NOMO-1 (cell line): ENCODE results near the gene SUMF1.

Experiments used
- DNase-seq, 2 experiments: peaks; one replicate each; lab custom pipeline; 2025; ENCODE audit not compliant: unreplicated experiment in 2 of 2; lab: John Stamatoyannopoulos, UW

SUMF1 gene

DNA sequence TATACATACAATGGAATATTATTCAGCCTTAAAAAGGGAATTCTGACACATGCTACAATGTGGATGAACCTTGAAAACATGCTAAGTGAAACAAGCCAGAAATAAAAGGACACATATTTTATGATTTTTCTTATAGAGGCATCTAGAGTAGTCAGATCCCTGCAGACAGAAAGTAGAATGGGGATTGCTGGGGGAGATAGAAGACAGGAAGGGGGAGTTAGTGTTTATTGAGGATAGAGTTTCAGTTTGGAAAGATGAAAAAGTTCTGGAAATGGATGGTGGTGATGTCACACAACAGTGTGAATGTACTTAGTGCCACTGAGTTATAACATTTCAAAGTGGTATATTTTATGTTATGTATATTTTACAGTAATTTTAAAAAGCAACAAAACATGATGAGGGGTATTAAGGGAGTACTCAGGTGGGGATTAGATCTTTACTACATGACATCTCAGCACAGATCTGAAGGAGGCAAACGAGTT, 30.8 kb upstream of the SUMF1 start:
- no peak for DNase-seq

DNA sequence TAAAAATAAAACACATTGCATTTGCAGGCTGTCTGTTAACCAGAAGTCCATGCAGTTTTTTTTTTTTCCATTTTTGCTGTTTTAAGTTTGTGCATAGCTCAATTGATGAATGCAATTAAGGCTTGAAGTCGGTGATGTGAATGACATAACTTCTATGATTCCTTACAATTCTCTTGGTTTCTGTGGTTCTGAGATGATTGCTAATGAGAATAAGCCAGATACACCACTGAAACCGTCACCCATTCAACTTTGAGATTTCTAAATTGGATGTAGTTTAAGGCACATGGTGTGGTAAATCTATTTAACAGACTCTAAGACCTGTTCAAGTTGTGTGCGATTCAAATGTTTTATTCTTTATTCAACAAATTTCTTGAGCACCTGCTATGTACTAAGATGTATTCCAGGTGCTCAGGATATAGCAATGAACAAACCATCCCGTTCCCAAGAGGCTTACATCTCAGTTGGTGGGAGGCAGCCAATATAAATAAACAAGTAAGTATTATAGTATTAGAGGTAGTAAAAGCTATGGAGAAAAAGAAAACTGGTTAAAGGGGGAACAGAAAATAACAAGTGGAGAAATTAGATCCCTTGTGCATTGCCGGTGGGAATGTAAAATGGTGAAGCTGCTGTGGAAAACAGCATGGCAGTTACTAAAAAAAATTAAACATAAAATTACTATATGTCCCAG, 30.1 kb upstream of the SUMF1 start:
- DNase-seq, result no peak

DNA sequence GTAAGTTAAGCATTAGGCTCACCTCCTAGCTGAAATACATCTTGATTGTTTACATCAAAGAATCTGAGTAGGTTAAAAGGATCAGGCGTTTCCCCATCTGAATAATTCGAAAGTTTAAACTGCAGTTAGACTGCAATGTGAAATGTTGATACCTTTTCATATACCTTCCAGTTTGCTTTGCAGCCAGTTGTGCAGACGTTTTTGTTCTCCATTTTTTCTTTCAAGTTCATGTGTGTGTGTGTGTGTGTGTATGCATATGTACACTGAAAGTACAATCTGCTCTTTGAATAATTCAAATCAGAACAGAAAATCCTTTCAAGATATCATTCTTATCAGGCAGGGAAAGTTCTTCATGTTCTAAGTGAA, 29.0 kb upstream of the SUMF1 start:
- DNase-seq, result no peak

DNA sequence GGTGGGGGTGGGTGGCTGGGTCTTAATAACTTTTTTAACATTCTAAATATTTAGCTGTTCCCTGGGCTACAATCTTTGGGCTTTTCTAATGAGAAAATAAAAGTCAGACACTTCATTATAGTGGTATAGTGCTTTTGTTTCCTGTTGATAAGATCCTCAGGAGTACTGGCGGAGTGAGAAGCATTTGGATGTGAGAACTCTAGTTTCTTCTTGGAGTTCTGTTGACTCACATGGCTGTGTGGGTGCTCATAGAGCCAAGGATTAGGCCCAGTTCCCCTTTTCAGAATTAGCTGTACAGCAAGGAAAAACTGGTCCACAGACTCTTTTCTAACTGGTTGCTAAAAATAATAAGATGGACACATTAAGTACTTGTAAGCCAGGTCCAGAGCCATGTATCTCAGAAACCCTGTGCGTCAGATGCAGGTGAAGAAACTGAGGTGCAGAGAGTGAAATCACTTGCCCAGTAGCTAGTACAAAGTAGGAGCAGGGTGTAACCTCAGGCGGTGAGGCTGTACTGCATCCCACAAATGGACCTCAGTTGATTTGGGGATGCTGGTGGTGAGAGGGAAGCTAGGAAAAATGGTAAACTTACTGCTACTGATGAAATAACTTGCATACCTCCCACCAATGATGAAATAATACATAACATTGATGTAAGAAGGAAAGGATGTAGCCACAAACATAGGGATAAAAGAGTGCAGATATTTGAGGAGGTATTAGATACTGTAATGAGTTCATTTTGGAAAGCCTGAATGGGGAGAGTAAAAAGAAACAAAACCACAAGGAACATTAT, 28.4 kb upstream of the SUMF1 start:
- no peak for DNase-seq

DNA sequence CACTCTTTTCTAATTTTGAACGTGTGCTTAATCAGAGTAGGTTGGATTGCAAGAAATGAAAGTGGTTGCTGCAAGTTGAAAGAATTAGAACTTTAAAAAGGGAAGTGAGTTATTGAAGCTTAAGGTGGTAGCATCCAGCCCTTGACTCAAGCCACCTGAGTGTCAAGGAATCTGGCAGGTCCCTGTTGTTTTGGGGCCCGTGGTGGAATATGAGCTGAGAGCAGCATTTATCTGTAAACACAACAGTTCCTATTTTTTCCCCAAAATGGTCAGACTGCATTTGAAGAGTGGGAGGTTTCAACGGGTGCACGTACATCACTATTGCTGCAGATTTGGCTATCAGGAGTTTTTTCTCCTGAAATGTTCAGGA, 27.8 kb upstream of the SUMF1 start:
- DNase-seq, result peak; percentile 43 to 63

DNA sequence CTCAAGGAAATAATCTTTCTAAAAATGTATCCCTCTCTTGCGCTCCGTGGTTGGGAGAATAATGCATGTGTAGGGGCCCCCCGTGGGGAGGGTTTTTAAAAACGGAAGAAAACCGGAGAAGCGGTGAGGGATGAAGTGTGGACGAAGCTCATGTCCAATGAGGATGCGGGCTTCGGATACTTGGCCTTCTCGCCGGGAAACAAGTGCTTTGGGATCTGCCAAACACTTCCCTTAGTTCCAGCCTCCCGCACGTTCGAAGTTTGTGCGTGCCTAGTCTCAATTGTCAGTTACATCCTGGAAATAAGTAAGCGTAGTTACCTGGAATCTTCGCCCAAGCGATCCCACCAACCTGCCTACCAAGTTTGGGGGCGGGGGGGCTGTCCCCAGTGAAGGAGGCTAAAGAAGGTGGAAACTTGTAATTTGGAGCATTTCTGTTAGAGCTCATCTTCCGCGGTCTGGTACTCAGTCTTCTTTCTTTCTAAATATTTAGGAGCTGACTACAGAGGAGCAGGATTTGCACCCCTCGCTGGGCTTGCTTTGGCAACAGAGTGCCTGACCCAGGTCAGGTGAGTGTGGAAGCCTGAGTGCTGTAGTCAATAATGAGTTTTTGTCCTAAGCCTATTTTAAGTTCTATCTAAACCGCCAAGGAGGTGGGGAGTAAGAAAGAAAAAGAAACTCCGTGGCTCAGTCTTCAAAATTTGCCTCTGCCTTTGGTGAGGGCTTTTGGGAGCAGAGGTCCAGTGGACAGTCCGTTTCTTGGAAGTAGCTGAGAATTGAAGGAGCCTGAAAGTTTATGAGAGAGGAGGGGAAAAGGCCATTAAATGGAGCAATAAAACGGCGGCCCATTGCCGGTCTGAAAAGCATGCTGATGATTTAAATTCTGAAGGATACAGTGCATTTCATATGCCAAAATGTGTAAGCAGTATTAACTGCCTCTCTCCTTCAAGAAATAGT, 27.1 kb upstream of the SUMF1 start:
- DNase-seq, result peak in 1 of 2 experiments; percentile 15

DNA sequence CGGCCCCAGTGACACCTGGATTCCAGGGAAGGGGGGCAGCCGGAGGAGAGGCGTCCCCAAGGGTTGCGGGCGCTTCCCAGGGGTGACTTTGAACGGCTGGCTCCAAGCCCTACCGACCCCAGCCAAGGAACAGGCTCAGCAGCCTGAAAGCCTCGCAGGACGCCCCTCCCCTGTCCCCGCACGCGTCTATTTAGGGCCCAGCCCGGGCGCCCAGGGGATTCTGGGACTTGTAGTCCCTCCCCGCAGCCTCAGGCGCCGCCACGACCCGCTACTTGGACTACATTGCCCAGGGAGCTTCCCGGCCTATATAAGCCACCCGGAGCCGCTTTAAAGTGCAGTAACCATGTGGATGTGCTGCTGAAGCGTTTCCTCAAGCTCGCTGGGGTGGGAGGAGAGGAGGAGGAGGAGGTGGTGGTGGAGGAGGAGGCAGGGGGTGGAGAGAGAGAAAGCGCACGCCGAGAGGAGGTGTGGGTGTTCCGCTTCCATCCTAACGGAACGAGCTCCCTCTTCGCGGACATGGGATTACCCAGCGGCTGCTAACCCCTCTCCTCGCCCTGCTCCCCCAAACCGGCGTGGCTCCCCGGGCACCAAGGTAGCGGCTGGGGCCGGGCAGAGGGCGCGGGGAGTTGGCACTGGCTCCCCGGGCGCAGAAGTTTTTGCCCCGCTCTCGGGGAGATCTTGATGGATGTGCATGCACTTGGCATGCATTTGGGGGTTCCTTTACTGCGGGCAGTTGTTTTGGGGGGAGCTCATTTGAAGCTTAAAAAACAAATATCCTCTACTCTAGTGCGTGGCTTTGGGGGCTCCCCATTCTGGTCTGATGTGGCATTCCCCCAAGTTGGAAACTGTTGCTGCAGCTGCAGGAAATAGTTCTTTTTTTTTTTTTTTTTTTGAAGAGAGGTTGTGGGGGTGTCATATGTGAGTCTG, 26.2 kb upstream of the SUMF1 start, which contains the start of gene ITPR1:
Gene ITPR1, plus strand, starts transcription at position 335 of the 927 bp plus-strand sequence. CDS start 23,144 bp downstream, outside the sequence.
- peak; percentile 99 for DNase-seq

DNA sequence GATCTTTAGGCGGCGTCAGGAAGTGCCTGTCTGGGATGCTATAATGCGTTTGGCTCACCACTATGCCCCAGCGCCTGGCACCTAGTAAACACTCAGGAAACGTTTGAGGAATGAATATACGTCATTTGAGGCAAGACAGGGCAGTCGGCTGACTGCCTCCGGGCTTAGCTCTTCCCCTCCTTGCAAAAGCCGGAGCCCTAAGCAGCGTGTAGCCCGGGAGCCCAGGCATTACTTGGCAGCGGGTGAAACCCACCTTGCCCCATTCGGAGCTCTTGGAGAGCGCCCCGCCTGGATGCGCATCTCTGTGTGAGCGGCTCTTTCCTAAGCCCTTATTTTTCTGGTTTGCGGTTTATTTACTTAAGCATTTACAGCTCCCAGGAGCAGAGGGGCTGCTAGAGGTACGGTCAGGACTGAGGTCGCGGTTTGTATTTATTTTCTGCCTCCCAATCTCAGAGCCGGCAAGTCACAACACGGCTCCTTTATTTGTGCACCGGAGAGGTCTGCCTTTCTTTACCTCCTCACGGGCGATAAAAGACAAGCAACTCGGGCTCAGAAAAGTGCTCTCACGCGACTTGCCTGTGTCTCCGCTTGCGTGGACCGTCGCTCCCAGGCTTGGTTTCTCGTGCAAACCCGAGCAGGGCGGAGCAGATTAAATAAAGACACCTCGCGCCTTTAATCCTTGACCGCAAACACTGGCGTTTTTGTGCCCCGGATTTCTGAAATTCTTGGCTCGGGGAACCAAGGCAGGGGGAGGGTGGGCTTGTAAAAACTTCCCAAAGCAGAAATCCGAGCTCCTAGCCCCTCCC, 25.3 kb upstream of the SUMF1 start:
- DNase-seq, result peak; percentile 43 to 45

DNA sequence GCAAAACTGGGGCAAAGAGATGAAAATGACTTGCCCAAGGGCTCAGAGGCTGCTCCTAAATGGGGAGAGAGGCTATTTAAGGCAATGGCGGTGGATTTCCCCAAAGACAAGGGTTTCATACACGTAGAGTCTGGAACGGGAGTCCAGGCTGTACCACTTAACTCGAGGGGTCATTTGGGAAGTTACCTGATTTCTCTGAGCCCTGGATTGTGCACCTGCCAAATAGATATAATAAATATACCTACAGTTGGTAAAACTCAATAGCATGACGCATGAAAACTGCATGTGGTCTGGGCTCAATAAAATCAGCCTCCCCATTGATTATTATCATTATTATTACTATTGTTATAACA, 24.8 kb upstream of the SUMF1 start:
- no peak for DNase-seq

DNA sequence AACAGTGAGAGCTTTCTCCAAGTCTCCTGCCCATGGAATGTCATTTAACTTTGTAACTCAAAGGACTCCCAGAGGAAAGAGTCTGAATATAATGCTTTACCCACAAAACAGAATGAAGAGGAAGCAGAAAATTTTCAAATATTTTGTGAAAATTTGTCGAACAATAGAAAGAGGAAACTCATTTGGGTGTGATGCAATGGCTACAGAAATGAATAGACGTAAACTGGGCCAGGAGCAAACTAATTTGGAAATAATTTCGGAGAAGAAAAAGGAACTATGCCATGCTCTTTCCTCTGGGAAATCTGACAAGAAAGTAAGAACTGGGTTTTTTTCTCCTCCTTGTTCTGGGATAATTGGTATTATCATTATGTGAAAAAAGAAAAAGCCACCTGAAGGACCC, 11.2 kb upstream of the SUMF1 start:
- DNase-seq, result peak; percentile 80 to 91

DNA sequence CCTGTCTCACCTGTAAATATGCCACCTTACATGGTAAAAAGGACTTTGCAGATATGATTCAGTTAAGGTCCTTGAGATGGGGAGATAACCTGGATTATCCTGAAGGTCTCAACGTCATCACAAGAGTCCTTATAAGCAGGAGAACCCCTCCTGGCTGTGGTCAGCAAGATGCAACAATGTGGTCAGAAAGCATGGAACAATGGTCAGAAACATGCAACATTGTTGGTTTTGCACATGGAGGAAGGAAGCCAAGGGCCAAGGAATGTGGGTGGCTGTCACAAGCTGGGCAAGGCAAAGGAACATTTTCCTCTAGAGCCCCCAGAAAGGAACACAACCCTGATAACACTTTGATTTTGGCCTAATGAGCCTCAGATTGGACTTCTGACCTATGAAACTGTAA, 9.4 kb upstream of the SUMF1 start:
- no peak for DNase-seq

DNA sequence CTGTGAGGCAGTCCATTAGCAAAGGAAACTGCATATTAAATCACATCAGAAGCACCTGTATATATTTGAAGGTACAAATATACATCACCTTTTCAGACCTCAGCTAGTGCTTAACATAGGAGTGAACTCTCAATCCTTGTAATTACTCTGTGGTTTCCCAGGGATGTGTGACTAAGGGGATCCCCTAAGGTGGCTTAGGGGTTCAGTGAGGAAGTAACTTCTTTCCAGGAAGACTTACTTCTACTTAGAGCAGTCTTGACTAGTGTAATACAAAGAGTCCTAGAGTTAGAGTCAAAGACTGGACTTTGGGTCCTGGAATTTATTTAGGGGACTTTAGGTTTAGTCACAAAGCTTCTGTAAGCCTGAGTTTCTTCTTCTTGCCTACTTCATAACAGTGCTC, 8.7 kb upstream of the SUMF1 start:
- peak in 1 of 2 experiments; percentile 49 for DNase-seq

DNA sequence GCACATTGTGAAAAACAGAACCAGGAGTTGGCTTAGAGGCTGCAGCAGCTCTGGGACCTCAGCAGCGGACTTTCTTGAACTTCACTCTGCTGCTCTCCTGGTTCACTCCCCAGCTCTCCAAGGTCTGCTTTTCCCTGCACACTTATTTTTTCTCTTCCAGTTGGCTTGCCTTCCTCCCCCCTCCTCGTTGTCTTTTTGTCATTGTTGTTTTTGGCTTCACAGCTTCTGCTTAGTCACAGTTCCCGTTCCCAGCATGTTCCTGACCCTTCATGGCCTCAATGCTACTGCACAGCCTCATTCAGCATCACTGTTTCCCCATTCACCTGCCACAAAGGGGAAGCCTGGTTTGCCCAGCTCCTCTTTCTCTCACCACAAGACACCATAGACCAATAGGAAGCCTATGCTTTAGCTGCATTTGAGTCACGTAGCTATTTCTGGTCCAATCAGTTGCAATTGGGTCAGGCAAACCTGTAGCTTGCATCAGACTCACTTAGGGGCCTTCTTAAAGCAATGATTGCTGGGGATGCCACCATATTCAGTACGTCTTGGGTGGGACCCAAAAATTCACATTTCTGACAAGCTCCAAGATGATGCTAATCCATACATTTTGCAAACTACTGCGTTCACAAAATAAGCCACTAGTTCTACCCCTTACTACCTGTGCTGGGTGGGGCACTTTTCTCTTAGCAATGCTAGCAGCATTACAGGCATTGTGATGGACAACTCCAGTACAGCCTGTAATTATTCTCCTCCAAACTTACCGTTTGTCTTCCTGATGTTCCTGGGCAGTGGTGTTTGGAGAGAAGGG, 7.8 kb upstream of the SUMF1 start:
- peak; percentile 96 to 100 for DNase-seq

DNA sequence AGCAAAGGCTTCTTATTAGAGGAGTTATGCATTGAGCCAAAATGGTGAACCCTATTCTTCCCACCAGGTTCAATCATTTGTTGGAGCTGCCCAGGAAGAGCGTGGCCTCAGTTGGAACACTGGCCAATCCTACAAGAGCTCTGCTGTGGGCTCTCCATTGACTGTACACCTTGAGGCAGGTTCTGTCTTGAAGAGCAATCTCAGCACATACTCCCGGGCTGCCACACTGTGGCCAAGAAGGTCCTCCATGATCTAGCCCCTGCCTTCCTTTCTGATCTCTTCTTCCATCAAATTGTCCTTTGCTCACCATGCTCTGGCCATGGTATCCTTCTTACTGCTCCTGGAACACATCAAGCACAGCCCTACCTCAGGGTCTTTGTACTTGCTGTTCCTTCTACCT, 5.7 kb upstream of the SUMF1 start:
- DNase-seq, result no peak

DNA sequence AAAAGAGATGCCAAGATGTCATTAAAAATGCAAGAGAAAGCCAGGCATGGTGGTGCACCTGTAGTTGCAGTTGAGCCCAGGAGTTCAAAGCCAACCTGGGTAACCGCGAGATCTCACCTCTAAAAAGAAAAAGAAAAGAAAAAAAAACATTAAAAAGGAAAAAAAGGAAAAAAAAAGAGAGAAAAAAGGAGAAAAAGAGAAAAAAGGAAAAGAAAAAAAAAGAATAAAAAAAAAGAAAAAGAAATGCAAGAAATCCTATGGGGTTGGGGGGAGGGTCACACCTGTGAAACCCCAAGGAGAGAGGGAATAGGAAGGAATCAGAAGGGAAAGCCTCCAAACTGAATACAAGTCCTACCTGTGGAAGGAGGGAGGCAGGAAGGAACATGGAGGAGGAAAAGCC, 5.2 kb upstream of the SUMF1 start:
- no peak for DNase-seq

DNA sequence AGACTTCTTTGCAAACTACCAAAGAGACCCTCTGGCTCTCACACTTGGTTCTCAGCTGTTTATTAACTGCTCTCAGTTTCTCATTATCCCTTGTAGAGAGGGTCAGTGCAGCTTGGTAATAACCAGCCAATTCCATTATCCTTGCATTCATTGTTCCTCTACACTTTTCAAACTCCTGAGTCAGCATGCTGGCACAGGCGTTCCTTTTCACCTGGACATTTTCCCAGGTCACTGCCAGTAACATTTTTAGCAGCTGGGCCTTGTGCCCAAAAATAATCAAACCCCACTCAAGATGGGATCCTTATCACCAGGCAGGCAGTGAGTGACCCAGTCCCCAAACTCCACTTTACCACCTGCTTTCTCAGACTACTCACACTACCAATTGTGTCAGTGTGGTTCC, 4.8 kb upstream of the SUMF1 start:
- no peak for DNase-seq

DNA sequence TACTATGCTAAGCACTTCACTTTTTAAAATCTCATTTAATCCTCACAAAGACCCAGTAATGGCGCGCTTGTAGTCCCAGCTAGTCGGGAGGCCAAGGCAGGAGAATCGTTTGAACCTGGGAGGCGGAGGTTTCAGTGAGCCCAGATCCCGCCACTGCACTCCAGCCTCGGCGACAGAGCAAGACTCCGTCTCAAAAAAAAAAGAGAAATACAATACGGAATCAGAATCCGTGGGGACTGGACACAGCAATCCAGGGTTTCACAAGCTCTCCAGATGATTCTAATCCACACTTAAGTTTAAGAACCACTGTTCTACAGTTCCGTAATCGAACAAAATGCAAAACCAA, 426 bp upstream of the SUMF1 start:
- no peak for DNase-seq

DNA sequence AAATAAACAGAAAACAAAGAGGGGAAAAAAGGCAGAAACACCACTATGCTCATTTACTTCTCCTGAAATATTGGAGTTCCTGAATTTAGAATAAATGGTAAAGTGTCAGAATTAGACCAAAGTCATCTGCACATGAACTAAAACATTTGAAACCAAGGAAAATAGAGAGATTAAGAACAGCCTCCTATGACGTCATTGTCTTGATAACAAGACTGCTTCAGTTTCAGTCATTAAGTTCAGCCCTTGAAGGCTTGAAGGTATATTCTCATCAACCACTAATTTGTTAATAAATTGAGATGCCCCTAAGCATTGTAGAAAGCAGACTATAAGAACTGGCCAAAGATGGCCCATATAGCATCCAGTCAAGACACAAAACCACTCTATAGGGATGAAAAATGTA, 2.5 kb downstream of the SUMF1 start:
- DNase-seq, result no peak
